ACC112 (cell line): ENCODE results near the gene BCAS3.
"Not testable (repeated sequence)": the region's sequence is repeated elsewhere in the genome, so short reads cannot be mapped to it uniquely, and the experiment has no call there.

Experiments used
- H2AFZ ChIP-seq: fragments of 200-600 bp; sonication (generic); one replicate; pipeline ENCODE4 v1.6.0; 2017; ENCODE audit warnings: antibody characterized with exemption, low read length; ENCODE audit not compliant: unreplicated experiment
- H3K27ac ChIP-seq: fragments of 200-600 bp; sonication (generic); 2 replicates; pipeline ENCODE4 v1.5.1; 2014; ENCODE audit warnings: low read depth, mild to moderate bottlenecking, antibody characterized with exemption, low read length, moderate library complexity
- H3K27me3 ChIP-seq: fragments of 200-600 bp; sonication (generic); 2 replicates; pipeline ENCODE4 v1.6.1; 2014; ENCODE audit warnings: mild to moderate bottlenecking, antibody characterized with exemption, low read length, moderate library complexity, mixed read lengths; ENCODE audit not compliant: insufficient read depth
- H3K36me3 ChIP-seq: fragments of 200-600 bp; sonication (generic); 2 replicates; pipeline ENCODE4 v1.6.1; 2016; ENCODE audit warnings: mild to moderate bottlenecking, antibody characterized with exemption, low read length, moderate library complexity, mixed read lengths; ENCODE audit not compliant: insufficient read depth
- H3K4me1 ChIP-seq: fragments of 200-600 bp; sonication (generic); one replicate; pipeline ENCODE4 v1.6.1; 2016; ENCODE audit warnings: low read length, mixed read lengths; ENCODE audit not compliant: insufficient read depth, unreplicated experiment, control insufficient read depth
- H3K4me3 ChIP-seq: fragments of 200-600 bp; sonication (generic); 2 replicates; pipeline ENCODE4 v1.5.1; 2014; ENCODE audit warnings: mild to moderate bottlenecking, low read depth, low read length
- H3K79me2 ChIP-seq: fragments of 200-600 bp; sonication (generic); one replicate; pipeline ENCODE4 v1.6.0; 2016; ENCODE audit warnings: low read length; ENCODE audit not compliant: control insufficient read depth, unreplicated experiment, insufficient read depth

Gene BCAS3

DNA sequence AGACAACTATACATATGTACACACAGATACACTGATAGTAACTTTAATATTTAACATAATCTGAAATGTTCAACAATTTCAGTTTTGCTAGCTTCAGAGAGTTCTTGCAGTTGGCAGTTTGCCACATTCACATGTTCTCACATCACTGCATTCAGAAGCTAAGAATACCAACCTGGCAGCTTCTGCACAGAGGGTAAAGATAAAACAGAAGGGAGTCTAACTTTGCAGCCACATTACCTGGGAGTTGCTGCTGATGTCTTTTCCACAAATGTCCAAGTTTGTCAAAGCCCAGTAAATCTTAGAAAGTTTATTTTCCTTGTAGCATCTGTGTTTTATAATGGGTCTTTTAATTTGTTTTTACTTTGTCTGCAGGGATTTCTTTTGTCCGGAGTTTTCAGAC lies 332.0 kb downstream of the BCAS3 start:
- Histone ChIP-seq H3K4me1 (peaks cover 4% of the 10 kb centered on the region), H3K79me2 (no peaks in the 10 kb centered on the region), H2AFZ (no peak overlapping the region), H3K27me3 (no peaks in the 10 kb centered on the region), H3K4me3 (no peak overlapping the region), H3K36me3 (no peaks in the 10 kb centered on the region), H3K27ac (no peak overlapping the region)

DNA sequence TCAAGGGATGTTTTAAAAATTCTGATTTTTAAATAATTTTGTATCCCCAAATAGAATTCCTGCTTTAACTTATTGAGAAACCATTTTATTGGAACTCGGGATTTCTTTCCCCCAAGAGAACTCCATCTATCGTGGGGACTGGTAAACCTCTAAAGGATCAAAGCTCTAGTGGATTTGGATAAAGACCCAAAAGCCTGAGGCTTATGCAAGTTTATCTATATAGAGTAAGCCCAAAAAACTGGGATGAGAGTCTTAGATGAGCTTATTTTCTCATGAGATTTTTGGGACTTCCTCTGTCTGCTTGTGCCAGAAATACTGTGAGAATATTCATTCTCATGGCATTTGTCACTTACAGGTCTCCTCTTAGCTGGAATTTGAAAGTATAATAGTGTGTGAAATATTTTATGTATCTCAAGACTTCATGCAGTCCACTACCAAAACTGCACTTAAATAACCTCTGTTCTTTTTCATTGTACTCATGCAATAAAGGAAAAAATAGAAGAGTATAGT lies 333.1 kb downstream of the BCAS3 start:
- Histone ChIP-seq H3K27me3 (no peaks in the 10 kb centered on the region), H3K4me1 (peaks cover 4% of the 10 kb centered on the region), H3K36me3 (no peaks in the 10 kb centered on the region), H3K79me2 (no peaks in the 10 kb centered on the region), H2AFZ (no peak overlapping the region), H3K4me3 (no peak overlapping the region), H3K27ac (no peak overlapping the region)

DNA sequence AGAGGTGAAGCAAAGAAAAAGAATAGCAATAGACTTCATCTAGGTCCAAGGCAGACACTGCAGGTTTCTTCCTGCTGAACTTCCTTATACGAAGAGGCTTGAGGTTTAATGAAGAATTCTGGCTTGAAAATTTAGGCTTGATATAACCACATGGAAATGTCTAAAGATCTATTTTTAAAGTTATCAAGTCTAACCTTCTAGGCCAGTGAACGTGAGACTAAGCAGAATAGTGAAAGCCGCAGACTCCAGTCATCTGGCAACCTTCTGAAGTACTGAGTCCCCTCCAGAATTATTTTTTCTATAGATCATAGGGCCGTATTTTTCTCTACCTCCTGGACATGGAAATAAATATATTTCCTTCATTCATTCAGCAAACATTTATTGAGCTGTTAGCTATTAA lies 333.6 kb downstream of the BCAS3 start:
- no peaks in the 10 kb centered on the region for H3K36me3 ChIP-seq

DNA sequence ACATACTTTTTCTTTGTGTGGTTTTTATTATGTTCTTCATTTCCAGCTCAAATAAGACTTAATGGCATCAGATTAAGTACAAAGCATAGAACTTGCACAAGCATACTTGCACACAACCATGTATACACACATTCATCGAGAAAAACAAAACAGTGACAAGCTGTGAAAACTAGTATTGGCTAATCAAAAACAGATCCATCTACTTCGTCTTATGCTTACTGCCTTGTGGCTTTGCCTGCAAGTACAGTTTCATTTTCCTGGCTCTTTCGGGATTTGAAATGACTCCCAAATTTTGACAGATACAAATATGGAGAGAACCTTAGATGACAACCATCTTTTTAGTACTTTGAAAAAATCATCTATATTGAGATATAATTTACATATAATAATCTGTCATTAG lies 338.3 kb downstream of the BCAS3 start:
- Histone ChIP-seq H3K27ac (no peak overlapping the region), H2AFZ (no peak overlapping the region), H3K4me3 (peak overlapping the region; percentile 21), H3K27me3 (no peaks in the 10 kb centered on the region), H3K4me1 (peaks cover 10% of the 10 kb centered on the region), H3K79me2 (no peaks in the 10 kb centered on the region), H3K36me3 (no peaks in the 10 kb centered on the region)

More for the DNA sequence above, 333.6 kb downstream of the BCAS3 start:
- H3K79me2 ChIP-seq, result no peaks in the 10 kb centered on the region
- no peak overlapping the region for H3K27ac ChIP-seq
- peaks cover 7% of the 10 kb centered on the region for H3K4me1 ChIP-seq
- H3K4me3 ChIP-seq, result no peak overlapping the region
- H2AFZ ChIP-seq, result no peak overlapping the region
- H3K27me3 ChIP-seq, result no peaks in the 10 kb centered on the region

DNA sequence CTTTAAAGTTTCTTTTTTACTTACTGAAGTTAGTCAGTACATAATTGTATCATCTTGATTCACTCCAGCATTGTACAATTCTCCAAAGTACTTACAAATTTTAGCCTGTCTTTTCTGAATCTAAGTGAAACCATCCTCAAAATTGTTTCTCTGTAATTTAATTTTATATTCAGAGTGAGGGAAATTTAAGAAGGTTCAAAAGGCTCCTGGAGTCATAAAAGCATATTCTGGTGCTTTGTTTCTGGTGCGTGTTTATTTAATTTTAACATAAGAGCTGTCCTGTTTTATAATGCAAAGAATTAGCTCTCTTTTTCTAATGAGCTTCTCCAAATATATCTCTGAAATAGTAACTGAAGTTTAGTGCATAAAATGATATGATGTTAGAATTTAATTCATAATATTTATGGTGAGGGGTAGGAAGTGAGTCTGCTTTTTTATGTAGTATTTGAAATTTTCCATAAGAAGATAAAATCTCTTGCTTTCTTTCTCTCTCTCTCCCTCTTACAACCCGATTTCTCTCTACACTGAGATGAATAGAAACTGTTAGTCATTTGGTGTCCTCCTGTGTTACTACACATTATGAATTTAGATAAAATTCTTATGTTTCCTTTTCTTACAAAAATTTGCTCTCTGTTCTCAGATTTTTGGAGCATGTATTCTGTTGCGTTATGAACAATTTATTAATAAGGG lies 339.8 kb downstream of the BCAS3 start:
- Histone ChIP-seq H3K4me3 (no peak overlapping the region), H3K36me3 (no peaks in the 10 kb centered on the region), H3K27ac (no peak overlapping the region), H3K27me3 (no peaks in the 10 kb centered on the region), H3K4me1 (peaks cover 10% of the 10 kb centered on the region), H3K79me2 (no peaks in the 10 kb centered on the region), H2AFZ (no peak overlapping the region)

- Histone ChIP-seq H3K27ac (no peak overlapping the region), H3K4me3 (no peak overlapping the region), H3K27me3 (no peaks in the 10 kb centered on the region), H3K36me3 (no peaks in the 10 kb centered on the region), H3K79me2 (no peaks in the 10 kb centered on the region), H3K4me1 (peaks cover 10% of the 10 kb centered on the region), H2AFZ (no peak overlapping the region)
Measured at GRCh38 chr17:61018938-61019337, 341.3 kb downstream of the BCAS3 start.

DNA sequence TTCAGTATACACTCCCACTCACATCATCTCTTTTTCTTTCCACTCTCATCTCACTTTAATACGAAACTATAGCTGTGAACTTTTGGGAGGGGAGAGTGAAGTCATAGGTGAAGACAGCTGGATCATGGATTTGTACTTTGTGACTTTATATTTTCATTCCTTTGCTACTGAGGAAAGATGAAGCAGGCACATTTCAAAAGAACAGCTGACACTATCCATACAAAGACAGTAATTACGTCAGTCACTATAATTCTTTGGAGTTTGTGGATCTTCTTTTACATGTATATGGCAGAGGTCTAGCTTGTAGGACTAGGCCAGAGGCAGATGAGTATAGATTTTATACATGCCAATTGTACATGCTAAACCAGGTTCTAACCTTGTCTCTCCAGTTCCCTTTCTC lies 346.3 kb downstream of the BCAS3 start:
- no peaks in the 10 kb centered on the region for H3K27me3 ChIP-seq
- no peak overlapping the region for H2AFZ ChIP-seq
- H3K79me2 ChIP-seq, result no peaks in the 10 kb centered on the region
- no peaks in the 10 kb centered on the region for H3K36me3 ChIP-seq
- H3K4me3 ChIP-seq, result no peak overlapping the region
- H3K27ac ChIP-seq, result no peak overlapping the region
- no peaks in the 10 kb centered on the region for H3K4me1 ChIP-seq

GRCh38 chr17:61026818-61027217 lies 349.2 kb downstream of the BCAS3 start:
- no peaks in the 10 kb centered on the region for H3K4me1 ChIP-seq
- no peaks in the 10 kb centered on the region for H3K79me2 ChIP-seq
- no peak overlapping the region for H3K4me3 ChIP-seq
- H3K27me3 ChIP-seq, result no peaks in the 10 kb centered on the region
- H2AFZ ChIP-seq, result no peak overlapping the region
- no peaks in the 10 kb centered on the region for H3K36me3 ChIP-seq
- no peak overlapping the region for H3K27ac ChIP-seq

DNA sequence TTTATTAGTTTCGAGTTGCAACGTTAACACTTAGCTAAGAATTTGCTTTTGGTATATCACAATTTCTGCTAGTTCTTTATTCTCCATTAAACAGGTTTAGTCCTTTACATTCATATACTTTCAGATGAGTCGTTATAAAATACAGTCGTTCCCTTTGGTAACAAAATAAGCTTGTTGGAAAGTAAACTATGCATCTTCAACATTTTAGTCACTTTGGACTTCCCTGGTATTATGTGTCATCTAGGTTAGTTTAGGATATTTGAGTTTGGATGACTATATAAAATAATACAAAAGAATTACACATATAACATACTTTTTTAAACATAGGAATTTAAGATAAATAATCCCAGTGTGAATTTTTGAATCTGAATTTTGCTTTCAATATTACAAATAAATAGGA lies 351.5 kb downstream of the BCAS3 start:
- H3K27ac ChIP-seq, result no peak overlapping the region
- H3K27me3 ChIP-seq, result no peaks in the 10 kb centered on the region
- no peaks in the 10 kb centered on the region for H3K4me1 ChIP-seq
- H2AFZ ChIP-seq, result no peak overlapping the region
- no peaks in the 10 kb centered on the region for H3K79me2 ChIP-seq
- H3K4me3 ChIP-seq, result no peak overlapping the region
- H3K36me3 ChIP-seq, result no peaks in the 10 kb centered on the region

DNA sequence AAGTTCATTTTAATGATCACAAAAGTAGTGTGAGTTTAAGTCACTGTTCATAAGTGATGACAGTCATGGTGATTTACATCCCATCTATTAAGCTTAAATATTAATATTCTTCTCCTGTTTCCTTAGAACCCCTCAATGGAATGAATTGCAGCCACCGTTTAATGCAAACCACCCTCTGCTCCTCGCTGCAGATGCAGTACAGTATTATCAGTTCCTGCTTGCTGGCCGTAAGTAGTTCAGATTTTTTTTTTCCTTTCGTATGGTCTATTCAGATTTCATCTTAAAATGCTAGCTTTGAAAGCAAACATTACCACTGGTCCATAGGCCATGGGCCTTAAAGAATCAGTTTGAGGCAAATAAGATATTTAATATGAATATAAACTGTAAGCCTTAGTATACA lies 363.0 kb downstream of the BCAS3 start:
- Histone ChIP-seq H3K27me3 (no peaks in the 10 kb centered on the region), H3K79me2 (no peaks in the 10 kb centered on the region), H3K36me3 (0 out of 2 replicates have a peak, but pooled peaks cover 3% of the 10 kb centered on the region), H3K4me1 (no peaks in the 10 kb centered on the region), H3K27ac (no peak overlapping the region), H2AFZ (no peak overlapping the region), H3K4me3 (no peak overlapping the region)

GRCh38 chr17:61042348-61042747 lies 364.7 kb downstream of the BCAS3 start:
- not testable (repeated sequence) for H3K27me3 ChIP-seq, H3K27ac ChIP-seq, H3K4me1 ChIP-seq, H3K36me3 ChIP-seq, H3K4me3 ChIP-seq, H3K79me2 ChIP-seq, H2AFZ ChIP-seq
